DOHH2 (cell line): Measurements from ENCODE around the gene C9orf72.

Source experiments
- H3F3A ChIP-seq: fragments of 200-600 bp; sonication (generic), shearing (Covaris generic); 2 replicates; pipeline ENCODE4 v1.6.0; 2016; ENCODE audit warnings: antibody characterized with exemption, mild to moderate bottlenecking; ENCODE audit not compliant: control insufficient read depth, insufficient read depth
- H3K27ac ChIP-seq: fragments of 200-600 bp; sonication (generic); 2 replicates; pipeline ENCODE4 v1.5.1; 2014; ENCODE audit warnings: low read depth, mild to moderate bottlenecking, low read length, moderate library complexity
- H3K27me3 ChIP-seq: fragments of 200-600 bp; sonication (generic); 2 replicates; pipeline ENCODE4 v1.6.1; 2014; ENCODE audit warnings: mild to moderate bottlenecking, low read length, mixed read lengths; ENCODE audit not compliant: control insufficient read depth
- H3K36me3 ChIP-seq: fragments of 200-600 bp; sonication (generic); 2 replicates; pipeline ENCODE4 v1.6.1; 2014; ENCODE audit warnings: mild to moderate bottlenecking, low read length, moderate library complexity, mixed read lengths; ENCODE audit not compliant: control insufficient read depth
- H3K4me1 ChIP-seq: fragments of 200-600 bp; sonication (generic); 2 replicates; pipeline ENCODE4 v1.6.1; 2014; ENCODE audit warnings: mild to moderate bottlenecking, low read length, mixed read lengths; ENCODE audit not compliant: control insufficient read depth
- H3K4me2 ChIP-seq: fragments of 200-600 bp; sonication (generic); 2 replicates; pipeline ENCODE4 v1.6.0; 2014; ENCODE audit warnings: mild to moderate bottlenecking, low read length, moderate library complexity
- H3K4me3 ChIP-seq: fragments of 200-600 bp; sonication (generic); 2 replicates; pipeline ENCODE4 v1.5.1; 2014; ENCODE audit warnings: mild to moderate bottlenecking, low read length, mixed read lengths
- H3K79me2 ChIP-seq: fragments of 200-600 bp; sonication (generic); 2 replicates; pipeline ENCODE4 v1.6.1; 2014; ENCODE audit warnings: mild to moderate bottlenecking, low read length, mixed read lengths; ENCODE audit not compliant: control insufficient read depth
- H3K9me2 ChIP-seq: fragments of 200-600 bp; sonication (generic); replicated peaks from 2 replicates; pipeline ENCODE4 v1.6.1; 2014; ENCODE audit warnings: mild to moderate bottlenecking, low read length, mixed read lengths; ENCODE audit not compliant: control insufficient read depth
- H3K9me3 ChIP-seq: fragments of 200-600 bp; sonication (generic); 2 replicates; pipeline ENCODE4 v1.6.1; 2014; ENCODE audit warnings: antibody characterized with exemption, low read length, mixed read lengths; ENCODE audit not compliant: control insufficient read depth, insufficient read depth
- H4K20me1 ChIP-seq: fragments of 200-600 bp; sonication (generic); 2 replicates; pipeline ENCODE4 v1.6.0; 2014; ENCODE audit warnings: low read depth, mild to moderate bottlenecking, antibody characterized with exemption, low read length, moderate library complexity; ENCODE audit not compliant: control insufficient read depth, insufficient read depth
- CTCF ChIP-seq: fragments of 200-600 bp; sonication (generic); IDR thresholded peaks from one replicate; pipeline ENCODE4 v1.5.1; 2014; ENCODE audit warnings: antibody characterized with exemption, mild to moderate bottlenecking, low read depth, low read length; ENCODE audit not compliant: poor library complexity, severe bottlenecking
- EZH2phosphoT487 ChIP-seq: fragments of 200-600 bp; sonication (generic); IDR thresholded peaks from 2 replicates; pipeline ENCODE4 v1.6.1; 2017; ENCODE audit warnings: borderline replicate concordance, mild to moderate bottlenecking, antibody characterized with exemption, low read length, moderate library complexity, mixed read lengths

C9orf72 gene

GRCh38 chr9:27561685-27562084, 11.6 kb downstream of the C9orf72 start:
- Histone ChIP-seq H3K27me3 (no peaks in the 10 kb centered on the region), H3K9me2 (no peaks in the 10 kb centered on the region), H3K4me2 (no peak overlapping the region), H3K36me3 (peaks cover 65% of the 10 kb centered on the region), H3K9me3 (no peaks in the 10 kb centered on the region), H3K4me3 (no peak overlapping the region), H3K27ac (no peak overlapping the region), H4K20me1 (no peaks in the 10 kb centered on the region), H3K4me1 (peaks cover 41% of the 10 kb centered on the region), H3K79me2 (peaks cover 11% of the 10 kb centered on the region), H3F3A (peaks cover 12% of the 10 kb centered on the region; the same call in 1 of the 2 replicates)
- TF ChIP-seq EZH2phosphoT487 (no peak), CTCF (no peak)

- Histone ChIP-seq H3K4me1 (peaks cover 29% of the 10 kb centered on the region), H3K36me3 (peaks cover 63% of the 10 kb centered on the region)
Measured at GRCh38 chr9:27560457-27560856, 12.8 kb downstream of the C9orf72 start.

GRCh38 chr9:27558307-27558706, 15.0 kb downstream of the C9orf72 start:
- Histone ChIP-seq H3K4me1 (peaks cover 7% of the 10 kb centered on the region), H3K79me2 (no peaks in the 10 kb centered on the region), H3F3A (no peaks in the 10 kb centered on the region), H3K36me3 (peaks cover 71% of the 10 kb centered on the region), H4K20me1 (no peaks in the 10 kb centered on the region), H3K4me2 (no peak overlapping the region), H3K27ac (no peak overlapping the region), H3K4me3 (no peak overlapping the region), H3K27me3 (no peaks in the 10 kb centered on the region), H3K9me3 (no peaks in the 10 kb centered on the region), H3K9me2 (no peaks in the 10 kb centered on the region)
- TF ChIP-seq CTCF (no peak), EZH2phosphoT487 (no peak)

More at GRCh38 chr9:27560457-27560856, 12.8 kb downstream of the C9orf72 start:
- peaks cover 12% of the 10 kb centered on the region; the same call in 1 of the 2 replicates for H3F3A ChIP-seq
- H3K27ac ChIP-seq, result no peak overlapping the region
- 0 out of 2 replicates have a peak, but pooled peaks cover 5% of the 10 kb centered on the region for H3K79me2 ChIP-seq
- no peak overlapping the region for H3K4me3 ChIP-seq
- H4K20me1 ChIP-seq, result no peaks in the 10 kb centered on the region
- H3K4me2 ChIP-seq, result no peak overlapping the region
- no peaks in the 10 kb centered on the region for H3K27me3 ChIP-seq
- no peaks in the 10 kb centered on the region for H3K9me2 ChIP-seq
- TF ChIP-seq EZH2phosphoT487 (no peak), CTCF (no peak)
- no peaks in the 10 kb centered on the region for H3K9me3 ChIP-seq
